GM19023 (cell line): ENCODE measurements around the gene BCKDHB.
"Not testable (repeated sequence)": the region's sequence is repeated elsewhere in the genome, so short reads cannot be mapped to it uniquely, and the experiment has no call there.

Experiments used
- ATAC-seq: cut with Tn5 transposase; IDR thresholded peaks from one replicate; pipeline ENCODE4 v1.9.1; 2021; ENCODE audit warnings: mild to moderate bottlenecking, moderate library complexity; ENCODE audit not compliant: unreplicated experiment

Gene BCKDHB

DNA sequence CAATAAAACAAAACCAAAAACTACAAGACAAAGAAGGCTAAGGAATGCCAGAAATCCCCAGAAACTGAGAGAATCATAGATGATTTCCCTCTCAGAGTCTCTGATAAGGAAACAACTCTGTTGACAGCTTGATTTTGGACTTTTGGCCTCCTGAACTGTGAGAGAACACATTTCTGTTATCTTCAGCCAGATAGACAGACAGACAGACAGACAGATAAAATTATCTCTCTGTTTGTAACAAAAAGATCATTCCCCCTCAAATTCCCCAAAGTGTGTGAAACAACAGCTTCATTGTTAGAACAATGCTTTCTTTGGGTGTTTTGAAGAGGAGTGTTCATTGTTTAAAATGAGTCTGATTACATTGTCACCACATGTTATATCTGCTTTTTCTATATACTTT, 148.2 kb downstream of the BCKDHB start:
- ATAC-seq: no peak

DNA sequence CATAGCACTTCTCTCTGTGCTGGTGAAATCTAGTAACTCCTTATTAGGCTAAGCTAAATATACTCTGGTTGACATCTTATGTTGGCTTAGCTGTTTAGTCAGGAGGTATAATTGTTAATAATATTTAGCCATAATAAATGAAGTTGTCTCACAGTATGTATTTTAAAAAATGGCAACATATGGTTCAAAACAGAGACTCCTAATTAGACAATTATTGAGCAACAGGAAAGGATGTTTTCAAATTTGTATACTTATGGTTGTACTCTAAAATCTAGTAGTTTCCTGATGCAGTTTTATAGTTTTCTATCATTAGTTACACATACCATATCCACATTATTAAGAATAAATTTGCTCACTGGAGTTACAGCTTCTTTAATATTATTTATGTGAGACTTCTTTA, 150.2 kb downstream of the BCKDHB start:
- no peak for ATAC-seq

- ATAC-seq: no peak
Measured at GRCh38 chr6:80259118-80259517, 152.6 kb downstream of the BCKDHB start.

- no peak for ATAC-seq
Measured at GRCh38 chr6:80263585-80263984, 157.1 kb downstream of the BCKDHB start.

DNA sequence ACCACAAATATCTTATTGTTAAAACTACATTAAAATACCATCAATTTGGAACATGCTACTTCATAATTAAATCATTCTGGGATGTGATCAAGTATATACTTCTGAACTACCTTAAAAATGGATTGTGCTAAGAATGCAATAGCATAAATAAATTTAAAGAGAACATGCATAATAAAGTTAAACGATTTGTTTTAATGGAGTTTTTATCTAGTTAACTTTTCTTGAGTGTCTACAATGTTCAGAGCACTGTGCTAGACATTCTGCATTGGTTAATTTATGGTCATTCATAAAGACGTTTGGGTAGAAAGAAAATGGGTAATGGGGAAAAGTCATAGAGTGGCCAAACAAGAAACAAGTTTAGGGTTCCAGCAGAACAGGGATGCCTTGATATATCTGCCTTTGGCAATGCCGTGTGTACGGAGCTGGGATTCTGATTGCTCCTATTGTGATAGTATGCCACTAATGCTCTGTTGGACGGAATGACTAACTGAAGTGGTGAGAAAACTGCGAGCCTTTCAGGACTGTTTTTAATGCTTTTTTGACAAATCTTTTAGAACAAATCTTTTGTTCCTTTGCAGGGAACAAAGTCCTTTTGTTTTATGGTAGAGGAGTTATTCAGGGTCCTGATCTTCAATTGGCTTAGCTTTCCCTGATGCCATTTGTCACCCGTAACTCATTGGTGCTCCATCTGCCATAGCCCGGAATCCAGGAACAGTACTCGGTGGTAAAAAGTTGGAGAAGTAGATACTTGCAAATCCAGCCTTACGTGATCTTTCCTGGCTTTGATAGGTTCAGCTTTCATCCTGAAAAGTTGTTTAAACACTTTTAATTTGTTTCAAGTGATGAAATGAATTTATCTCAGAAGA, 162.6 kb downstream of the BCKDHB start:
- no peak for ATAC-seq

DNA sequence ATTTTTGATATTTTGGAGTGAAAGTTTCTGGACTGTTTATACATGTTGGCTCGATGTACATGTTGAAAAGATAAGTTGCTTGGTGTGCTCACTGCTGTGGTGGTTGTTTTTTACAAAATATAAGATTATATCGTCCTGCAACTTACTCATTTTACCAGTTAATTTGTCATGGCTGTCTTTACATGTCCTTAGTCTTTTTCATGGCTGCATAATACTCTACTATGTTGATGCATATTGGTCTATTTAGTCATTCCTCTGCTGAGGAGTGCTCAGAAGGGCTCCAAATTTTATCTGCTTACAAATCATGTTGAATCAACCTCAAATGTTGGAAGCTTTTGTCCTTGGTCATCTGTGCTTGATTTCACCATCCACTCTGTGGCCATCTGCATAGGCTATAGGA, 164.6 kb downstream of the BCKDHB start:
- no peak for ATAC-seq

DNA sequence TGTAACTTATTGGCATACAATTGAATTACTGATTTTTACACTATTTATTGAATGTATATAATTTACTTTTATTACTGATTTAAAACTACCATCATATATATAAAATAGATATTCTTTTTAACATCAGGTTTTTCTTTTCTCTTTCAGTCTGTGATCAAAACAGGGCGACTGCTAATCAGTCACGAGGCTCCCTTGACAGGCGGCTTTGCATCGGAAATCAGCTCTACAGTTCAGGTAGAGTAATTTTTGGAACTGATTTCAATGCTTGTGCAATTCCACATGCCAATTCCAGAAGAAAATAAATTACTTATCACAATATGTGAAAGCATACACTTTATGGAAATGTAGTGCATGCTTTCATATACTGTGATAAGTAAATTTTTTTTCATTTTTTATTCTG, 166.5 kb downstream of the BCKDHB start:
- no peak for ATAC-seq

GRCh38 chr6:80276861-80277260, 170.4 kb downstream of the BCKDHB start:
- no peak for ATAC-seq

DNA sequence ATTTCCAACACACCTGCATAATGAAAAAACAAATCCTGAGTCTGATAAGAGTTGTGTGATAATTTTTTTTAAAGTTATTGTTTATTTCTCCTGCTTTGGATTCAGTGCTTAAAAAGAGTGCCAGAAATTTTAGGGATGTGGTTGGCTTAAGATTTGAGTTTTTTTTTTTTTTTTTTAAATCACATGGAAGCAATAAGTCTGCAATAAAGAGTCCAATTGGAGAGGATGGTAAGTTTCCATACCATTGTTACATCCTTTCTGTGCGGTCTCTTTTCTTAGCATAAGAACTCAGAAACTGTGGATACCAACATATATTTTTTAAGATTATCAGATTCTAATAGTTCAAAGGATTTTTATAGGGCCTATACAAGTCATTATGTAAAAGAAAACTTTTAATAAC, 171.0 kb downstream of the BCKDHB start:
- ATAC-seq: no peak

DNA sequence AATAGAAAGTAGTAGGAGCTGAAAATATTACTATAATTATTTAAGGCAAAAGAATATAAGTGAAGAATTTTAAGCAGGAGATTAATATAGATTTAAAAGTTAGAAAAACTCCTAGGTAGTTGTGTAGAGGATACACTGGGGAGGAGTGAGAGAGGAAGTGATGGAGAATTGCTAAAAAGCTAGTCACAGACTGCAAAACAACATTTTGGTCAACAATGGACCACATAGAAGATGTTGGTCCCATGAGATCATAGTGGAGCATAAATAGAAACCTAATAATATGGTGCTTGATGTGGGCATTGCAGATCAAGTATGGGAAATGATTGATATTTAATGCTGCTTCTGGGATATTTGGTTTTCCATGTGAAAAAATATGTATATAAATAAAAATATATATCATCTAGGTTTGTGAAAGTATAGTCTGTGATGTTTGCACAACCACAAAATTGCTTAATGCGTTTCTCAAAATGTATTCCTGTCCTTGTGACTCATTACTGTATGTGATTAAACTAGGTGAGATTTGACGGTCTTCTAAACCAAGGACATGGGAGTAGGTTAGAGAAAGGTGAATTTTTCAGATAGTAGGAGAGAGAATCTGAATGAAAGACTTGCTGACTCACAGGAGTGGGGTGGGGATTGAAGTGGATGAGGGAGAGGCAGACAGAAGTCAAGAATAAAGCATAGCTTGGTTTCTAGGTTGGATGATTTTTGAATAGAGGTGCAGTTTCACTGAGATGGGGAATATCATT, 174.0 kb downstream of the BCKDHB start:
- ATAC-seq: no peak

GRCh38 chr6:80282913-80283554, 176.6 kb downstream of the BCKDHB start:
- no peak for ATAC-seq

GRCh38 chr6:80287112-80287511, 180.6 kb downstream of the BCKDHB start:
- no peak for ATAC-seq

GRCh38 chr6:80287607-80288006, 181.1 kb downstream of the BCKDHB start:
- ATAC-seq: no peak

DNA sequence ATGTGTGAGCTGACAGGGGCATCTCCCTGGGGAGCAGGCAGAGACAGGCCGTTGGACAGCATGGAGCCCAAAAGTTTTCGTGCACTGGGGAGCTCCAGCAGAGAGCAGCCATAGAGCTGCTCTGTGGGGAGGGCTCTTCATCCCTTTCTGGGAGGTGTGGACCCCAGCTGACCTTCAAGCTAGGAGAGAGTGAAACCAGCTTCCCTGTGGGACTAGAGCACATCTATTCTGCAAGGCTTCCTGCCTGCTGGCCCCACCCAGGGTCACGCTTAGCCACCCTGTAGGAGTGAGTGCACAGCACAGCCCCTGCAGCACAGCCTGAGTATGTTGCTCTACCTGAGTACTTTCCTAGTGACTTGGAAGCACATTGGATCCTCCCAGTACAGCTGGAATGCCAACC, 183.3 kb downstream of the BCKDHB start:
- ATAC-seq: no peak

DNA sequence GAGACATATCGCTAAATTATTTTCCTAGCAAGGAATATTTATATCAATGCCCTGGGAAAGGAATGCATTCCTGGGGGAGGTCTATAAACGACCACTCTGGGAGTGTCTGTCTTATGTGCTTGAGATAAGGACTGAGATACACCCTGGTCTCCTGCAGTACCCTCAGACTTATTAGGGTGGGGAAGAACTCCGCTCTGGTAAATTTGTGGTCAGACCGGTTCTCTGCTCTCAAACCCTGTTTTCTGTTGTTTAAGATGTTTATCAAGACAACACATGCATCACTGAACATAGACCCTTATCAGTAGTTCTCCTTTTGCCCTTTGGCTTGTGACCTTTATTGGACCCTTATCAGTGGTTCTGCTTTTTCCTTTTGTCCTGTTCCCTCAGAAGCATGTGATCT, 188.1 kb downstream of the BCKDHB start:
- ATAC-seq: not testable (repeated sequence)

DNA sequence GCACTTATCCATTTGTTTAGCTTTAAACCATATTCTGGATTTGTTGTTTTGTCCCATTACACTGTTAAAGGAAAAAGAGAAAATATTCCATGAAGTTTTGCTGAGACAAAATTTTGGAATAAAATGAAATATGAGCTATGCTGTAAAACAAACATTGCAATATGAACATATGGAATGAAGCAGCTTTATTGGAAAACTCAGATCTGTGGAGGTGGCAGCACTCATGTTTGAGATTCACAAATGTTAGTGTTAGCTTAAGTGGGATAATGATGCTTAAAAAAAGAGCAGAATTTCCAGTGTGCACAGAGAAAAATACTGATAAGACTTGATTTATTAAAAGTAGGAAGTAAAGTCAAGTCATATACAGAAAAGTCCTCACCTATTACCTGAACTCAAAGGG, 196.2 kb downstream of the BCKDHB start:
- ATAC-seq: no peak

DNA sequence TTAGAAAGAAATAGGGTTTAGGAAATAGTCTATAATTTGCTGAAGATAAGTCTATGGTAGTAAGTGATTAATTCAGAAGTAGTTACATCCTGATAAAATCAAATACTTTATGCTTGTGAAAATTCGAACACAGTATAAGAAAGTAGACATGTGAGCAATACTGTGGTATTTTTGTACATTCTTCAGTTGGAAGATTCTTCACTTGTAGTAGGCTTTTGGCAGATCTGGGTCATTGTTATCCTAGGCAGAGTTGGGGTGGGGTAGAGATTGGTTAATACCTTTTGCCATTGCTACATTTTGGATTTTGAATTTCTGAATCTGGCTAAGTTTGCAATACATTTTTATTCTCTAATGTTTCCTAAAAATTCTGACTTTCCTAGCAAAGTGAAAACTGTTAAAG, 197.5 kb downstream of the BCKDHB start:
- ATAC-seq: no peak

DNA sequence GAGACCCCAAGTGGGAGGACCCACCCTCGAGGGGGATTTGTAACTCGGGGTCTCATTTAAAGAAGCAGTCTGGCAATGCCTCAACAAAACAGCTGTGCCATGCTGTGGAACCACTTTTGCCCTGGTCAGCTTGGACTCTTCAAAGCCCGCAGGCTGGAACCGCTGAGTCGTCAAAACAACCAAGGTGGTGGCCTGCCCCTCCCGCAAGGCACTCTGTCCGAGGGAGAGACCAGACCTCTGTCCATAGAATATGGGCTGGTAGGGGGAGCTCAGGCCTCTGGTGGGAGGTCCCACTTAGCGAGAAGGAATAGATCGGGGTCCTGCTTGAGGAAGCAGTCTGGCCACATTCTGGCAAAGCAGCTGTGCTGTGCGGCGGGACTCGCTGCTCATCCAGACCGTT, 208.1 kb downstream of the BCKDHB start:
- ATAC-seq: no peak

DNA sequence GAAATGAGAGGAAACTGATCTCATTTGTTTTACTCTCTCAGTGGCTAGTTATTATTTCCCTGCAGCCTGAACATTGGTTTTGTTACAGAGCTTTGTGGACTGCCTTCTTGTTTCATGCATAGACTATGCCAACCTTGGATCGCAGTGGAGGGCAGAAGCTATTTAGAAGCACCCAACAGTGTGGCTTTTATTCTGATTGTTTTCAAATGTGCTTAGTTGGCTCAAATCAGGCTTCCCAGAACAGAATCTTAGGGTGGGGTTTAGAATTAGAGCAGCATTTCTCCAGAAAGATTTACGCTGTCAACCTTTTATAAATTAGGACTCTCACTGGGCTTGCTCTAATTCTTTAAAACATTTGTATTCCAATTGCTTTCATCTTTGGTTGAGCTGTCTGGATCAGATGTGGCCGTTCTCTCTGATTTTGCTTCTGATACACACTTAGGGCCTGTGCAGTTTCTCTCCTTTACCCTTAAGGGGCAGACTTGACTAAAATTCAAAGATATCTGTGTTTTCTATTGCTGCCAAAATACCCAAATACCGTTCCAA, 210.3 kb downstream of the BCKDHB start:
- ATAC-seq: no peak

DNA sequence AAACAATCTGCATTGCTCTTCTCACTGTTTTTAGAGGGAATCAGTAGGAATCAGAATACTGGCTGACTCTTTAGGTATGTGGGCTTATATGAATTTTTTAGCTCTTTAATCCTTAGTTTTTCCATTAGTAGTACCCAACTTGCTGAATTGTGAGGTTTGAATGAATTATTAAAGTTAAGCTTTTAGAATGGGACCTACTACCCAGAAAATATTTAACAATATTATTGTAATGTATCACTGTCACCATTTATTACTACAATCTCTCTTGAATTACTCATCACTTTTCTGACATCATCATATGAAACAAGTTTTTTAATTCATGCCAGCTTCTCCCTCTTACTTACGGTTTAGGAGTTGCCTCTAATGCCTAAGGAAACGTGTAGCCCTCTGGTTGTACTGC, 212.7 kb downstream of the BCKDHB start:
- no peak for ATAC-seq

DNA sequence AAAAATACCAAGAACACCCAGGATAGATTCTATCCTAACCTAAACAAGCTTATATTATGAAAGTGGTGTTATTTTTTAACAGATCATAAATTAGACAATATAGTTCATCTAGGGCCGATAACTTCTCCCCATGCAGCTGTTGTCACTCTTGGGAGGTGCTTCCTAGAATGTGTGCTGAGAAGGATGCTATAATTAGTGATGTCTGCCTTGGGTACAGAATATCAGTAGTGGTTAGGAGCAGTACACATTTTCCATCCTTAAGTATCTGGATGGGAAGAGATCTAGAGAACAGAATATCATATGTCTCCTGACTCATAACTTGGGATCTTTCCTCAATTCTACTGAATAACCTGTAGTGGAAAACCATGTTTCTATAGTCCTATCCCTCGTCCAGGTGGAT, 214.5 kb downstream of the BCKDHB start:
- ATAC-seq: no peak

DNA sequence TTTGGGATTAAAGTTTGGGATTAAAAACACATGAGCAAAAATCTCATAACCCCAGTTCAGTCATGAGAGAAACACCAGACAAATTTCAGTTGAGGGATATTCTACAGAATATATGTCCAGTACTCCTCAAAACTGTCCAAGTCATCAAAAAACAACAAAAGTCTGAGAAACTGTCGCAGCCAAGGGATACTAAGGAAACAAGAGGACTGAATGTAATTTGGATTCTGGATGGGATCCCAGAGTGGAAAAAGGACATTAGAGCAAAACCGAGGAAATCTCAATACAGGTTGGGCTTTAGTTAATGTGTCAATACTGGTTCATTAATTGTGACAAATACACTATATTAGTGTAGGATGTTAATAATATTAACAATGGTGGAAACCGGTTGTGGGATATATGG, 219.3 kb downstream of the BCKDHB start:
- no peak for ATAC-seq
